Left lung (tissue), 10 donors: ENCODE measurements around the gene KCNJ16. TPM values are rescaled to one million over a fixed set of nuclear protein-coding genes. Genes with fewer than 3 reads are reported as not detected.

Experiments
- ATAC-seq: fragments of 200-7000 bp; cut with Tn5 transposase; one replicate; pipeline ENCODE4 v1.9.1; 2020; ENCODE audit warnings: moderate library complexity
- DNase-seq, 4 donors: peaks; one replicate each; pipeline ENCODE4 v3.0.0-alpha.2; 2013 to 2020
- H3K27ac ChIP-seq, 2 donors: fragments of 200-600 bp; sonication (generic) in 1 of 2; one replicate each; pipeline versions ENCODE4 v1.5.0 to v1.8.0; 2020 to 2021
- H3K27me3 ChIP-seq, 2 donors: fragments of 200-600 bp; sonication (generic) in 1 of 2; one replicate each; pipeline versions ENCODE4 v1.5.0 to v1.8.0; 2020 to 2021
- H3K36me3 ChIP-seq, 2 donors: fragments of 200-600 bp; sonication (generic) in 1 of 2; one replicate each; pipeline versions ENCODE4 v1.5.0 to v1.8.0; 2020 to 2021
- H3K4me1 ChIP-seq, 2 donors: fragments of 200-600 bp; one replicate each; pipeline ENCODE4 v1.8.0; 2021
- H3K4me3 ChIP-seq, 2 donors: fragments of 200-600 bp; sonication (generic) in 1 of 2; one replicate each; pipeline versions ENCODE4 v1.5.0 to v1.8.0; 2020 to 2021; ENCODE audit warnings: mild to moderate bottlenecking in 1 of 2
- H3K9me3 ChIP-seq, 2 donors: fragments of 200-600 bp; sonication (generic) in 1 of 2; one replicate each; pipeline versions ENCODE4 v1.5.0 to v1.8.0; 2020 to 2021
- CTCF ChIP-seq, 2 donors: fragments of 200-600 bp; sonication (generic) in 1 of 2; IDR thresholded peaks; one replicate each; pipeline versions ENCODE4 v1.5.0 to v1.8.0; 2021; ENCODE audit warnings: antibody characterized with exemption in 2 of 2
- intact Hi-C, 2 donors: fragments of 100-400 bp; cut with DNase I; formaldehyde crosslinking; loops; one replicate each; pipeline versions ENCODE4 v1.11.2 to v1.14.2; 2022
- polyA plus RNA-seq, 6 donors: library from polyadenylated mRNA; unstranded; fragments of 120-200 nt; gene quantifications; one replicate each; pipeline ENCODE4 v1.2.1, GENCODE V29; 2013; ENCODE audit not compliant: insufficient read length in 6 of 6
- total RNA-seq, 2 donors: library from RNA; stranded (reverse); fragmentation: NEBNext Ultra II Directional; extraction: Animal tissue kit (Norgen Biotek cat#: 25700); gene quantifications; one replicate each; pipeline ENCODE4 v1.2.1, GENCODE V29; 2021
- donor health status: DM: no; HTN: yes; CAD: no.
- donor health status: DM: no; HTN: no; CAD: no.

The KCNJ16 gene
- total and polyA plus RNA-seq, 8 donors, result 0.23 to 2.7 (median 0.83) TPM

GRCh38 chr17:70073310-70073709 is 1.7 kb upstream of the KCNJ16 start:
- no peaks in the 10 kb centered on the region for H3K27me3 ChIP-seq
- H3K4me3 ChIP-seq, result no peak overlapping the region
- no peak for TF ChIP-seq CTCF (IDR thresholded peaks at IDR 0.05)
- no peaks in the 10 kb centered on the region for H3K9me3 ChIP-seq
- intact Hi-C loops, result no loop called here
- H3K36me3 ChIP-seq, result no peaks in the 10 kb centered on the region
- H3K4me1 ChIP-seq, result no peaks in the 10 kb centered on the region
- no peak for ATAC-seq
- H3K27ac ChIP-seq, result no peak overlapping the region
- no peak for DNase-seq

GRCh38 chr17:70073799-70074198 is 1.2 kb upstream of the KCNJ16 start:
- no peaks in the 10 kb centered on the region for H3K27me3 ChIP-seq
- no peak for TF ChIP-seq CTCF (IDR thresholded peaks at IDR 0.05)
- ATAC-seq (no peak), DNase-seq (no peak)
- no peak overlapping the region for H3K27ac ChIP-seq
- no peaks in the 10 kb centered on the region for H3K36me3 ChIP-seq
- H3K4me3 ChIP-seq, result no peak overlapping the region
- intact Hi-C loops, result no loop called here
- H3K9me3 ChIP-seq, result no peaks in the 10 kb centered on the region
- no peaks in the 10 kb centered on the region for H3K4me1 ChIP-seq

- no peak overlapping the region for H3K27ac ChIP-seq
- H3K36me3 ChIP-seq, result no peaks in the 10 kb centered on the region
- no peak for TF ChIP-seq CTCF (IDR thresholded peaks at IDR 0.05)
- no peak for ATAC-seq
- intact Hi-C loops, result no loop called here
- no peaks in the 10 kb centered on the region for H3K4me1 ChIP-seq
- H3K27me3 ChIP-seq, result no peaks in the 10 kb centered on the region
- H3K4me3 ChIP-seq, result no peak overlapping the region
- H3K9me3 ChIP-seq, result no peaks in the 10 kb centered on the region
- no peak for DNase-seq
These were observed 692 bp upstream of the KCNJ16 start for GRCh38 chr17:70074236-70074830.

- TF ChIP-seq CTCF (IDR thresholded peaks at IDR 0.05), result no peak
- Histone ChIP-seq H3K4me1 (no peaks in the 10 kb centered on the region), H3K36me3 (no peaks in the 10 kb centered on the region), H3K9me3 (no peaks in the 10 kb centered on the region), H3K27ac (no peak overlapping the region), H3K27me3 (no peaks in the 10 kb centered on the region), H3K4me3 (no peak overlapping the region)
- intact Hi-C loops, result no loop called here
- ATAC-seq (no peak), DNase-seq (no peak)
These were observed 1.2 kb downstream of the KCNJ16 start for GRCh38 chr17:70076189-70076588.

- no peak for TF ChIP-seq CTCF (IDR thresholded peaks at IDR 0.05)
- no peak for ATAC-seq
- intact Hi-C loops, result no loop called here
- no peaks in the 10 kb centered on the region for H3K36me3 ChIP-seq
- no peaks in the 10 kb centered on the region for H3K9me3 ChIP-seq
- no peaks in the 10 kb centered on the region for H3K27me3 ChIP-seq
- no peak overlapping the region for H3K27ac ChIP-seq
- DNase-seq, result no peak
- H3K4me1 ChIP-seq, result no peaks in the 10 kb centered on the region
- no peak overlapping the region for H3K4me3 ChIP-seq
These were observed 1.8 kb downstream of the KCNJ16 start for GRCh38 chr17:70076831-70077230.
